GM12864 (cell line): ENCODE data around the gene ZNF773.
A peak's percentile ranks its signal among the peaks of the same experiment; 100 is the strongest.
"Not testable (repeated sequence)": the region's sequence is repeated elsewhere in the genome, so short reads cannot be mapped to it uniquely, and the experiment has no call there.

ENCODE experiments used
- DNase-seq: peaks from one replicate; pipeline ENCODE4 v3.0.0-alpha.2; 2011; ENCODE audit warnings: low read depth
- H3K4me3 ChIP-seq: 2 replicates; pipeline ENCODE4 v1.5.1; 2011; ENCODE audit warnings: mild to moderate bottlenecking, low read depth, low read length, control low read depth
- TF ChIP-seq, protein P1 (sequence below): IDR thresholded peaks from 2 replicates; pipeline ENCODE4 v1.5.1; 2011; ENCODE audit warnings: low read depth, mild to moderate bottlenecking, moderate library complexity, low read length, control low read depth, inconsistent platforms; ENCODE audit errors: missing control alignments

Gene ZNF773

DNA sequence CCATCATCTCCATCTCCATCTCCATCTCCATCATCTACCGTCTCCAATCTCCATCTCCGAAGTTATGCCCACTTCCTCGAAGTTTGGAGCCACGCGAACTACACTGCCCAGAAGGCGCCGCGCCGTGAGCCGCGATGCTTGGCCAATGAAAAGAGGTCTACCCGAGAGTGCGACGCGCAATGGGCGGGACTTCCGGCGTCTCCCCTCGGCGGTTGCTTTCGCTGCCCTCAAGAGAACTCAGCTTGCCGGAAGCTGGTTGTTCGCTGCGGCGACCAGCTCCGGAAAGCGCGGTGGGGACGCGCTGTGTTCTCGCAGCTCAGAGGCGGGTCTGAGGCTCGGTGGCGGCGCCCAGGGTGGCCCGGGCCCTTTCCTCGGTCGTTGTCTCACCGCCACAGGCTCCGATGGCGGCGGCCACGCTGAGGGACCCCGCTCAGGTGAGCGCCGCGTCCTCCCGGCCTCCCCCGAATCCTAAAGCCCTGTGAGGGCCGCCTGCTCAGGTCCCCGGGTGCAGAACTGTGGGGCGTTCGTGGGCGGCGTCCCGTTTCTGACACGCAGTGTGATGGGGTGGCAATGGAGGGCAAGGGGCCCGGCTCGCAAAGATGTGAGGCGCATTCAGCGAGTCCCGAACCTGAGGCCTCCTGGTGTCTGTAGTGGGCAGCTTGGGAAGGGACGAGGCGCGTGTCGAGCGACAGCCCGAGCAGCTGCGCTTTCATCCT lies at the start of gene ZNF773:
Gene ZNF773 (plus strand): TSS at position 259 of the 716 bp plus-strand sequence. CDS start 143 bp downstream, at position 402.
- peak; percentile 92 for DNase-seq
- peak within 1 kb of the TSS; percentile 67 for H3K4me3 ChIP-seq

DNA sequence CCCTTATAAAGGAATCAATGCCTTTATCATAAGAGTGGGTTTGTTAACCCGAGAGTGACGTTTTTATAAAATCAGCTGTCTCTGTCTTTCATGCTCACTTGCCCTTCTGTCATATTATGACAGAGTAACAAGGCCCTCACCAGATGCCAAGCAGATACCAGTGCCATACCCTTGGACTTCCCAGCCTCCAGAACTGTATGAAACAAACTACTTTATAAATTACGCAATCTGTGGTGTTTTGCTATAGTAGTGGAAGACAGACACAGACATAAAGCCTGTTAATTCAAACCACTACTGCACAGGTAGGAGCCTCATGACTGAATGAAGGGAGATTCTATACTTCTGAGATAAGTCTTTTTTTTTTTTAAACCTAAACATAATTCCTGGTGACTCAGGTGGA lies 47.4 kb upstream of the ZNF773 start:
- DNase-seq = no peak
- no peak overlapping the region for H3K4me3 ChIP-seq
- TF ChIP-seq, protein P1, sequence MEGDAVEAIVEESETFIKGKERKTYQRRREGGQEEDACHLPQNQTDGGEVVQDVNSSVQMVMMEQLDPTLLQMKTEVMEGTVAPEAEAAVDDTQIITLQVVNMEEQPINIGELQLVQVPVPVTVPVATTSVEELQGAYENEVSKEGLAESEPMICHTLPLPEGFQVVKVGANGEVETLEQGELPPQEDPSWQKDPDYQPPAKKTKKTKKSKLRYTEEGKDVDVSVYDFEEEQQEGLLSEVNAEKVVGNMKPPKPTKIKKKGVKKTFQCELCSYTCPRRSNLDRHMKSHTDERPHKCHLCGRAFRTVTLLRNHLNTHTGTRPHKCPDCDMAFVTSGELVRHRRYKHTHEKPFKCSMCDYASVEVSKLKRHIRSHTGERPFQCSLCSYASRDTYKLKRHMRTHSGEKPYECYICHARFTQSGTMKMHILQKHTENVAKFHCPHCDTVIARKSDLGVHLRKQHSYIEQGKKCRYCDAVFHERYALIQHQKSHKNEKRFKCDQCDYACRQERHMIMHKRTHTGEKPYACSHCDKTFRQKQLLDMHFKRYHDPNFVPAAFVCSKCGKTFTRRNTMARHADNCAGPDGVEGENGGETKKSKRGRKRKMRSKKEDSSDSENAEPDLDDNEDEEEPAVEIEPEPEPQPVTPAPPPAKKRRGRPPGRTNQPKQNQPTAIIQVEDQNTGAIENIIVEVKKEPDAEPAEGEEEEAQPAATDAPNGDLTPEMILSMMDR = no peak

DNA sequence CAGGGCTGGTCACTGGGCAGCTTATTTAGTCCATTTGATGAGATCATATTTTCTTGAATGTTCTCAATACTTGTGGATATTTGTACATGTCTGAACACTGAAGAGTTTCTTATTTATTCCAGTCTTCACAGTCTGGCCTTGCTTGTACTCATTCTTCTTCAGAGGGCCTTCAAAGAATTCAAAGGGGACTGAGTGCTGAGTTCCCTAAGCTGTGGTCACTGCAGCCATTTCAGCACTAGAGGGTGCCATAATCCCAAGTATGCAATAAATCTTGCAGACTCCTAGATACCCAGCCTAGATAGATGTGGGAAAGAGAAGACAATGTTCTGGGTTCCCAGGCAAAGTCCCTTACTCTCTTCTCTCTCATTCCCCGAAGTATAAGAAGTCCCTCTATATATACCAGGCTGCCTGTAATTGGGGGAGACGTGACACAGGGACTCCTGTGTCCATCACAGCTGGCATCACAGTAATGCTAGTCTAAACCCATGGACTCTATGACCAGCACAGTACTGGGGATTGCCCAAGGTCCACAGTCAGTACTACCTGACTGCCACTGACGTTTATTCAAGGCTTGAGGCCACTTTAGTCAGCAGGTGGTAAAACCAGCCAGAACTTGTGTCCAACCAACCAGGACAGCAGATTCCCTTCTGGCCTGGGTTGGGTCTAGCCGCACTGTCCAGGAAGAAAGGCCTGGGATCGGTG lies 33.9 kb upstream of the ZNF773 start:
- peak; percentile 21 for DNase-seq
- TF ChIP-seq, protein P1 = peak; percentile 55
- H3K4me3 ChIP-seq = no peak overlapping the region

DNA sequence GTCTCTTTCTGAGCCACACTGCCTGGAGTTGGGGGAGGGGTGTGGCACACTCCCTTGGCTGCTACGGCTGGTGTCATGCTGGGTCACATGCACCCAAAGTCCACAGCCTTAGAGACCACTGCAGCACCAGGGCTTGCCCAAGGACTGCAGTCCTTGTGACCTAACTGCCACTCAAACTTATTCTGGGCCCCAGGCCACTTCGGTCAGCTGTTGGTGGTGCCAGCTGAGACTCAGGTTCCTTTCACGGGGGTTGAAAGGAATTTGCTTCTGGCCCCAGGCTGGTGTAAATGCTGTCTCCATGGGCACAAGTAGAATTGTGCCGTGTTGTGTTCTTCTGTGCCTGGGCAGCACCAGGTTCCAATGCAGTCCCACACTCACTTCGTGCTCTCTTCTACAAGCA lies 33.2 kb upstream of the ZNF773 start:
- H3K4me3 ChIP-seq = no peak overlapping the region
- DNase-seq = no peak
- TF ChIP-seq, protein P1 = no peak

DNA sequence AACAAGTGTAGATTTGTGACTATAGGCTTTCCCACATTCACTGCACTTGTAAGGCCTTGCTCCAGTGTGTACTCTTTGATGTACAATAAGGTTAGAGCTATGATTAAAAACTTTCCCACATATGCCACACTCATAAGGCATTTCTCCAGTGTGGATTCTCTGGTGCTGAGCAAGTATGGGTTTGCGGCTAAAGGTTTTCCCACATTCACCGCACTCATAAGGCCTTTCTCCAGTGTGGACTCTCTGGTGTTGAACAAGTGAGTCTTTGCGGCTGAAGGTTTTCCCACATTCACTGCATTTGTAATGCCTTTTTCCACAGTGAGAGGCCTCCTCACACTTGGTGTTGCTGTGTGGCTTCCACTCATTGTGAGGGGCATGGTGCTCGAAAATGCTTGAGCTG lies 26.1 kb upstream of the ZNF773 start:
- TF ChIP-seq, protein P1 = no peak
- H3K4me3 ChIP-seq = no peak overlapping the region
- no peak for DNase-seq

DNA sequence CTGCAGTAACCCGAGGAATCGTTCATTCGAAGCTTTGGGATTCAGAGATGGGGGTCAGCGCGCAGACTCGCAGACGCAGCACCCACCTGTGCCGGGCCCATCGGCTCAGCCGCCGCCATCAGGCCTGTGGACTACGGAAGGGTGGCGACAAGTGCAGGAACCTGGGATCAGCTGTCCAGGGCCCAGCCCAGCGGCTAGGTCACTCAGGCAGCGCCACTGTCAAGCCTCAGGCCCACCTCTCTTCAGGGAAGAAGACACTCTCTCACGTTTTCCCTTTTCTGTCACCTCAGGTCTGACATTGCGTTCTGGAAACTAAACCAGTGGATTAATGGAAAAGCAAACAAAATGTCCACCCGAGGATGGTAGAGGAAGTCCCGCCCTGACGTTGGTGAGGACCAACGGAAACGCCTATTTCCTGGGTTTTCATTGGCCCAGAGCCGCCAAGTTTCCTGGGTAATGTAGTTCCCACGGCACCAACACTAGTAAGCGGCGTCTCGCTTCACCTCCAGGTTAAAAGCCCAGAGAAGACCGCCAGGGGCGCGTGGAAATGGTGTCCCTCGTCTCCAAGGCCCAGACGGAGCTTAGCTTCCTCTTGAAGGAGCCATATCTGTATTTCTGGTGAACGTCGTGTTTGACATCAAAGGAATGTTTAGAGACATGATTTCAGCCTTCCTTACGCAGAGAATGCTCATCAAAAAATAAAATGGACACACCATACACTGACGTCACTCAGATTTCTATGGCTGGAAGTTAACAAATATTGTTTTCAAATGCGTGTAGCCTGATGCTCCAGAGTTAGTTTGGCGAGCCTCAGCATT lies 22.3 kb upstream of the ZNF773 start, which contains the start of gene ZNF772:
Gene ZNF772 (minus strand): TSS at position 376 of the 818 bp plus-strand sequence. CDS start 257 bp downstream, at position 119.
- TF ChIP-seq, protein P1 = peak; percentile 74

DNA sequence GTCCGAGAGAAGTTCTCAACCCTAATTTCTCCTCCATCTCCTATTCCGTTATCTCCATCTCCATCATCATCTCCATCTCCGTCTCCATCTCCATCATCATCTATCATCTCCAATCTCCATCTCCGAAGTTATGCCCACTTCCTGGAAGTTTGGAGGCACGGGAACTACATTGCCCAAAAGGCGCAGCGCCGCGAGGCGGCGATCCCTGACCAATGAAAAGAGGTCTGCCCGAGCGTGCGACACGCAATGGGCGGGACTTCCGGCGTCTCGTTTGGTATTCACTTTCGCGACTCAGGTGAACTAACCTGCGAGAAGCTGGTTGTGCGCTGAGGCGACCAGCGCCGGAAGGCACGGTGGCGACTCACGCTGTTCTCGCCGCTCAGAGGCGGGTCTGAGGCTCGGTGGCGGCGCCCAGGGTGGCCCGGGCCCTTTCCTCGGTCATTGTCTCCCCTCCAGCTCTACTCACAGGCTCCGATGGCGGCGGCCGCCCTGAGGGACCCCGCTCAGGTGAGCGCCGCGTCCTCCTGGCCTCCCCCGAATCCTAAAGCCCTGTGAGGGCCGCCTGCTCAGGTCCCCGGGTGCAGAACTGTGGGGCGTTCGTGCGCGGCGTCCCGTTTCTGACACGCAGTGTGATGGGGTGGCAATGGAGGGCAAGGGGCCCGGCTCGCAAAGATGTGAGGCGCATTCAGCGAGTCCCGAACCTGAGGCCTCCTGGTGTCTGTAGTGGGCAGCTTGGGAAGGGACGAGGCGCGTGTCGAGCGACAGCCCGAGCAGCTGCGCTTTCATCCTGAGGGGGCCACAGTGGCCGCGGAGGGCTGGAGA lies 12.1 kb upstream of the ZNF773 start, which contains the start of gene ZNF419:
Gene ZNF419 (plus strand): TSS at position 274 of the 822 bp plus-strand sequence. CDS start 201 bp downstream, at position 475.
- TF ChIP-seq, protein P1 = peak; percentile 7
- DNase-seq = peak; percentile 88
- peak within 1 kb of the TSS; percentile 91 for H3K4me3 ChIP-seq

More for the DNA sequence above, 22.3 kb upstream of the ZNF773 start, which contains the start of gene ZNF772:
- DNase-seq = peak; percentile 85
- H3K4me3 ChIP-seq = peak within 1 kb of the TSS; percentile 71

DNA sequence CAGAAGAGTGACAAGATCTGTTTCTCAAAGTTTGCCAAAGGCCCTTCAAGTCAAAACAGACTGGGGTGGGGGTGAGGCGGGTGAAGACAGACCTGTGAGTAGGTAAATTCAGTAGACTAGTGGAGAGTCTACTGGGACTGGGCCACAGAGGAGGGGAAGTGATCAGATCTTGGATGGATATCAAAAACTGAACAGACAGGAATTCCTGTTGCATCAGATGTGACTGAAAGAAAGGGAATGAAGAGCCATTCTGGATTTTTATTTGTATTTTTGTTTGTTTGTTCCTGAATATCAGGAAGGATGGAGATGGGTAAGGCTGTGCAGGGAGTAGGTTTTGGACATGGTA lies 11.5 kb upstream of the ZNF773 start:
- H3K4me3 ChIP-seq = peak overlapping the region; percentile 34
- DNase-seq = not testable (repeated sequence)

DNA sequence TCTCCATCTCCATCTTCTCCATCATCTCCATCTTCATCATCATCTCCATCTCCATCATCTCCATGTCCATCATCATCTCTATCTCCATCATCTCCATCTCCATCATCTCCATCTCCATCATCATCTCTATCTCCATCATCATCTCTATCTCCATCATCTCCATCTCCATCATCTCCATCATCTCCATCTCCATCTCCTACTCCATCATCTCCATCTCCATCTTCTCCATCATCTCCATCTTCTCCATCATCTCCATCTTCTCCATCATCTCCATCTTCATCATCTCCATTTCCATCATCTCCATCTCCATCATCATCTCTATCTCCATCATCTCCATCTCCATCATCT lies 432 bp upstream of the ZNF773 start:
- not testable (repeated sequence) for H3K4me3 ChIP-seq, DNase-seq

DNA sequence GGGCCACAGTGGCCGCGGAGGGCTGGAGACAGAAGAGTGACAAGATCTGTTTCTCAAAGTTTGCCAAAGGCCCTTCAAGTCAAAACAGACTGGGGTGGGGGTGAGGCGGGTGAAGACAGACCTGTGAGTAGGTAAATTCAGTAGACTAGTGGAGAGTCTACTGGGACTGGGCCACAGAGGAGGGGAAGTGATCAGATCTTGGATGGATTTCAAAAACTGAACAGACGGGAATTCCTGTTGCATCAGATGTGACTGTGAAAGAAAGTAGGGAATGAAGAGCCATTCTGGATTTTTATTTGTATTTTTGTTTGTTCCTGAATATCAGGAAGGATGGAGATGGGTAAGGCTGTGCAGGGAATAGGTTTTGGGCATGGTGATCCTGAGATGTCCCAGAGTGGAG lies 662 bp downstream of the ZNF773 start:
- not testable (repeated sequence) for DNase-seq
- H3K4me3 ChIP-seq = peak overlapping the region; percentile 27
